Mesothelial cell of epicardium (in vitro differentiated cells): Measurements from ENCODE around the gene BEND5. TPM values are rescaled to one million over a fixed set of nuclear protein-coding genes. Genes with fewer than 3 reads are reported as not detected.

Experiments
- DNase-seq, 2 experiments: peaks; one replicate each; pipeline ENCODE4 v3.0.0; 2021; ENCODE audit warnings: low spot score in 2 of 2; ENCODE audit not compliant: unreplicated experiment in 2 of 2
- H3K27ac Mint-ChIP-seq: 2 replicates; pipeline ENCODE4 v1.8.0; 2021; ENCODE audit warnings: mixed read lengths
- H3K27me3 Mint-ChIP-seq: 2 replicates; pipeline ENCODE4 v1.8.0; 2021; ENCODE audit warnings: low read depth, mixed read lengths
- H3K36me3 Mint-ChIP-seq: 2 replicates; pipeline ENCODE4 v1.8.0; 2021; ENCODE audit warnings: mixed read lengths
- H3K4me1 Mint-ChIP-seq: 2 replicates; pipeline ENCODE4 v1.8.0; 2021; ENCODE audit warnings: mixed read lengths
- H3K4me3 Mint-ChIP-seq: 2 replicates; pipeline ENCODE4 v1.8.0; 2021; ENCODE audit warnings: mild to moderate bottlenecking, moderate library complexity, mixed read lengths
- H3K9me3 Mint-ChIP-seq: 2 replicates; pipeline ENCODE4 v1.8.0; 2021; ENCODE audit warnings: mixed read lengths
- total RNA-seq: library from RNA; stranded (reverse); gene quantifications from 3 replicates; pipeline ENCODE4 v1.2.1, GENCODE V29; 2021
- TF ChIP-seq, protein P1 (sequence below): fragments of 200-600 bp; sonication (generic); IDR thresholded peaks from one replicate; pipeline ENCODE4 v1.5.0; 2021; ENCODE audit warnings: antibody characterized with exemption; ENCODE audit not compliant: unreplicated experiment

Gene BEND5
- total RNA-seq, 1 donor from 2014 or later = 14.8 TPM

DNA sequence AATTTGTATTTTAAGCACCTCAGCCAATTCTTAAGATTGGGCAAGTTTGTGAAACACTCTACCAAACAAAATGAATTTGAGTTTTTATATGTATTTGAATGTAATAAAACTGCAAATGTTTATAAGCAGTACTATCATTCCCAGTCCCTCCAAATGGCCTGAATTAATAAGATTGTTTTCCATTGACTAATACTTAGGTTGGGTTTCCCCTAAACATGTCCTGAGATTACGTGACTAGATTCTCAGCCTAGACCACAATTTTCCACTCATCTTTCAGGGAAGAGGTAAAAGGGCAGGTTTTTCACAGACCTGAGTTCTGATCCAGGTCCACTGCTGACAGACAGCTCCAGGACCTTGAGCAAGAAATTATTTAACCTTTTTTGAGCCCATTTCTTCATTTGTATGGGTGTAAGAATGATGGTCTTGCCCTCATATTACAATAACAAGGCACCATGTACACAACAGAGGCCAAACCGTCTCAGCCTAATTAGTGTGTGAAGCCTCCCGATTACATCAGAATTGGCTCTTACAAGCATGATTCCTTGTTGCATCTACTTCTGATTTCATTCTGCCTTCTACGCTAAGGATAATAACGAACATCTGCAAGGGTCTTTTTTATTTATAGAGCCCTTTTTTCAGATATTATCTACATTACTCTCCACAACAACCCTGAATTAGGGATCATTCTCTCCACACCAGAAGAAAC, 51.2 kb downstream of the BEND5 start:
- H3K4me3 Mint-ChIP-seq = no peak overlapping the region
- TF ChIP-seq, protein P1, sequence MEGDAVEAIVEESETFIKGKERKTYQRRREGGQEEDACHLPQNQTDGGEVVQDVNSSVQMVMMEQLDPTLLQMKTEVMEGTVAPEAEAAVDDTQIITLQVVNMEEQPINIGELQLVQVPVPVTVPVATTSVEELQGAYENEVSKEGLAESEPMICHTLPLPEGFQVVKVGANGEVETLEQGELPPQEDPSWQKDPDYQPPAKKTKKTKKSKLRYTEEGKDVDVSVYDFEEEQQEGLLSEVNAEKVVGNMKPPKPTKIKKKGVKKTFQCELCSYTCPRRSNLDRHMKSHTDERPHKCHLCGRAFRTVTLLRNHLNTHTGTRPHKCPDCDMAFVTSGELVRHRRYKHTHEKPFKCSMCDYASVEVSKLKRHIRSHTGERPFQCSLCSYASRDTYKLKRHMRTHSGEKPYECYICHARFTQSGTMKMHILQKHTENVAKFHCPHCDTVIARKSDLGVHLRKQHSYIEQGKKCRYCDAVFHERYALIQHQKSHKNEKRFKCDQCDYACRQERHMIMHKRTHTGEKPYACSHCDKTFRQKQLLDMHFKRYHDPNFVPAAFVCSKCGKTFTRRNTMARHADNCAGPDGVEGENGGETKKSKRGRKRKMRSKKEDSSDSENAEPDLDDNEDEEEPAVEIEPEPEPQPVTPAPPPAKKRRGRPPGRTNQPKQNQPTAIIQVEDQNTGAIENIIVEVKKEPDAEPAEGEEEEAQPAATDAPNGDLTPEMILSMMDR = no peak
- H3K9me3 Mint-ChIP-seq = no peaks in the 10 kb centered on the region
- H3K27ac Mint-ChIP-seq = no peak overlapping the region
- no peak for DNase-seq
- peaks cover 7% of the 10 kb centered on the region for H3K36me3 Mint-ChIP-seq
- H3K4me1 Mint-ChIP-seq = no peaks in the 10 kb centered on the region
- H3K27me3 Mint-ChIP-seq = no peaks in the 10 kb centered on the region

DNA sequence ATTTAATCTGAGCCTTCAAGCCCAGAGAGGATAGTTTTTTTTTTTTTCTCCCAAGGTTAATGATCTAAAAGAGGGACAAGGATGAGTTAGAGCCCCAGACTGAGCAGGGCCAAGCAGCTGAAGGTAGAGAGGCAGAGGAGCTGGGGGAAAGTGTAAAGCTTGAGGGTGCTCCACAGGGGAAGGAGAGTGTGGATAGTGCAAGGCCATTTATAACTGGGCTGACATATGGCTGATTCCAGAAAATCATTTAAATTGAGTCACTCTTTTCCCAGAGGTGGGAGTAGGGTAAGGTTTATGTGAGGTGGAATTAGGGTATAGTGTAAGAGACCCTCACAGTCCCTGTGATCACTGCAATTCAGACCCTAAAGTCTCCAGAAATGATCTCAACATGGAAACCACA, 55.8 kb downstream of the BEND5 start:
- Mint-ChIP-seq H3K36me3 (no peaks in the 10 kb centered on the region), H3K27ac (no peak overlapping the region), H3K9me3 (no peaks in the 10 kb centered on the region), H3K4me3 (no peak overlapping the region), H3K4me1 (no peaks in the 10 kb centered on the region), H3K27me3 (no peaks in the 10 kb centered on the region)
- no peak for DNase-seq
- TF ChIP-seq, protein P1 = no peak

DNA sequence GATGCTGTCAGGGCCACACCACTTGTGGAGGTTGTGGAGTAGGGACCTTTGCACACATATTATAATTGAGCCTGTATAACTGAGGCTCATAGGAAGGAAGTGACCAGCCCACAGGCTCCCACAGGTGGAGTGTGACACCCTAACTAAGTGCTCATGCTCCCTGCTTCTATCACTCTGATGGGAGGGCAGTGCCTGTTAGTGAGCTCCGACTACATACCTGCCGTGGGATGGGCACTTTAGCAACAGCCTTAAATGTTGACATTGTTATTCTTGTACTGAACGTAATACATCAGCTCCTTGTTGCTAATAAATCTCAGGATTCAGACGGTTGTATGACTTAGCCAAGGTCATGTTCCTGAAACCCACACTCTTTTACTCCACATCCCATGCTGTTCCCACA, 58.0 kb downstream of the BEND5 start:
- no peak overlapping the region for H3K4me3 Mint-ChIP-seq
- peaks cover 4% of the 10 kb centered on the region for H3K27me3 Mint-ChIP-seq
- no peaks in the 10 kb centered on the region for H3K4me1 Mint-ChIP-seq
- no peaks in the 10 kb centered on the region for H3K9me3 Mint-ChIP-seq
- H3K36me3 Mint-ChIP-seq = no peaks in the 10 kb centered on the region
- DNase-seq = no peak
- TF ChIP-seq, protein P1 = no peak
- no peak overlapping the region for H3K27ac Mint-ChIP-seq

DNA sequence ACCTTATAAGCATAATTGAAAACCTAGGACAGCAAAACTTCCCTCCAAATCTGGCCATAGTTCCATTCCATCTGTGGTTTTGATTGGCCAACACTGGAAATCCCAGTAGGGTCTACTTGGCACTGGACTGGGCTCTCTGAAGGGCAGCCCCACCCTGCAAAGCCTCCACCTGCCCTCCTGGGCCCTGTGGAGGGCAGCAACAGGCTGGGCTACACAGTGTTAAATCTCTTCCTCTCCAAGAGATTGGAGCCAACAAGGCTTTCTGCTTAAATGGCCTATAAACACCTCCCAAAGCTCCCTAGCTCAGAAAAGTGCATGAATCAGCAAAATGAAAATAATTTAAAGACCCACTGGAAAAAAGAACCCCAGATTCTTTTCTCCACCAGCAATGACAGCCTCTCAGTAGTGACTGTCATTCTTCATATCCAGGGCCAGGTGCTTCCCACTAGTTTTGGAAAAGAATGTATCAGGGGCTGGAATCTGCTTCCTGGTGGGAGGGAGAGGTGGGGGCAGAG, 58.5 kb downstream of the BEND5 start:
- H3K27me3 Mint-ChIP-seq = peaks cover 4% of the 10 kb centered on the region
- no peaks in the 10 kb centered on the region for H3K9me3 Mint-ChIP-seq
- TF ChIP-seq, protein P1 = no peak
- DNase-seq = no peak
- H3K4me1 Mint-ChIP-seq = no peaks in the 10 kb centered on the region
- H3K36me3 Mint-ChIP-seq = no peaks in the 10 kb centered on the region
- H3K4me3 Mint-ChIP-seq = no peak overlapping the region
- no peak overlapping the region for H3K27ac Mint-ChIP-seq

DNA sequence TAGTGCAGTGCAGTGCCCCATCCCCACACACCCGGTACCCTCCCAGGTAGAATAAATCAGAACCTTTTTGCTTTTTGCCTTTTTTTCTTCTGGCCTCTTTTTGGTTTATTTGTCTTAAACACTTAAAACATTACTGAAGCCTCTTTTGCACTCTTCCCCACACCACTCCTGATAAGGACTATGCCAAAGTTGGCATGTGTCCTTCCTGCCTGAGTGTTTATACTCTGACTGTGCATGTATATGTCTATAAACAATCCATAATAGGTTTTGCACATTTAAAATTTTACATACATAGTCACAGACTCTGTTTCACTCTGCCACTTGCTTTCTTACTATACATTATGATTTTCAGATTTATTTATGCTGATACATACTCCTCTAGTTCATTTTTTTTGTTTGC, 59.6 kb downstream of the BEND5 start:
- no peak for DNase-seq
- Mint-ChIP-seq H3K9me3 (no peaks in the 10 kb centered on the region), H3K36me3 (no peaks in the 10 kb centered on the region), H3K27me3 (peaks cover 6% of the 10 kb centered on the region), H3K4me3 (no peak overlapping the region), H3K27ac (no peak overlapping the region), H3K4me1 (no peaks in the 10 kb centered on the region)
- TF ChIP-seq, protein P1 = no peak

DNA sequence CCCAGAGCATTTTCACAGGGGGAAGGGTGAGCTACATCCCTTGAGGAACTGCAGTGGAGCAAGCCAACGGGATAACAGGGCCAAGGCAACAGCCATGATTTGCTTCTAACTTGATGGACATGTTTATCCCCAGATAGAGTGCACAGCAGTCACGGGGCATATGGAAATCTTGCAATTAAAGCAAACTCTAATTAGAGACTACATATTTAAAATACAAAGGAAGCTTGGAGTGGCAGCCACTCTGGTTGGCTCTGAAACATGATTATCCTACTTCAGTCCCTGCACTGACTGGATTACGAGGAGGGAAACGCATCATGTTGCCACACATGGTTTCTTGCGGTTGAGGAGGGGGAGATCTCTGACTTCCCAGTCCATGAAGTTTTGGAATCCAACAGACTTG, 60.8 kb downstream of the BEND5 start:
- Mint-ChIP-seq H3K27ac (no peak overlapping the region), H3K4me1 (no peaks in the 10 kb centered on the region), H3K36me3 (no peaks in the 10 kb centered on the region), H3K27me3 (peaks cover 6% of the 10 kb centered on the region), H3K4me3 (no peak overlapping the region), H3K9me3 (no peaks in the 10 kb centered on the region)
- no peak for DNase-seq
- TF ChIP-seq, protein P1 = no peak
